ENCODE measurements around the gene KCNK10. TPM values are rescaled to one million over a fixed set of nuclear protein-coding genes. Genes with fewer than 3 reads are reported as not detected.

Gene KCNK10
- total and polyA plus RNA-seq, 2 of the 8 experiments (the other 6 are each of a cell fraction or from before 2014, with no cell fraction given): 0.45 to 0.63 TPM

DNA sequence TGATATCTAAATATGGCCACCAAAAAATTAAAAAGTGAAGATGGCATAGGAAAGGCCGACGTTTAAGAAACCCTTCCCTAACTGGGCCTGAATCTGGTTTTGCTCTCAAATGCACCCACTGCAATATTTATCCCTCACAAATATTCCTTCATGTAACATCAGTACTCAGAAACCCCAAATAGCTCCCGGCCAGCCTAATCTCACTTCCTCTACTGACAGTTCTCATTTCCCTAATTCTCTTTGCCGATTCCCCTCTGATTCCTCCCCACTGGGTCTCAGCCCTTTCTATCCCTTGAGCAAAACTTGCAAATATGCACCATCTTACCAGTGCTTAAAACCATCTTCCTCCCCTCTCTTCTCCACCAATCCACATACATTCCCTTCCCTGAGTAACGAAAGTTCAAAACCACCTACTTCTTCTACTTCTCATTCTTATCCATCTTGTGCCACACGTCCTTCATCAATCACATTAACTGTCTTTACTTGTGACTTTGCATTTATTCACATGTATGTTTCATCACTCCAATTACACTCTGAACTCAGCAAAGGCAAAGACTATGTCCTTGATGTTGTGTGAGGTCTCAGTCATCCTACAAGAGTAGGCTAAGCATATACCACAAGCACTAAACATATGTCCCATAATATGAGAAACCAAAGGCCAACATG lies 23.1 kb downstream of the KCNK10 start:
- Histone ChIP-seq H2BK120ac (replicated peaks; ENCODE audit: low read depth, low read length) (no peak overlapping the region), H2AFZ (ENCODE audit: low read length) (no peak overlapping the region), H3K27ac (ENCODE audit: low read depth, low read length) (no peak overlapping the region), H3K18ac (ENCODE audit: extremely low read depth, low read length) (no peak overlapping the region), H3K27me3 (replicated peaks in 1 of 4; ENCODE audit: control insufficient read depth in 3 of 4, extremely low read depth in 1 of 4, insufficient read depth in 3 of 4, low read length in 3 of 4) (no peaks in the 10 kb centered on the region), H2BK5ac (ENCODE audit: low read depth, low read length) (no peak overlapping the region), H3K4me3 (ENCODE audit: extremely low read depth in 1 of 4, insufficient read depth in 2 of 4, low read depth in 3 of 4, low read length in 4 of 4) (no peak overlapping the region), H4K8ac (ENCODE audit: extremely low read depth, insufficient read depth, low read length) (no peak overlapping the region), H3K4ac (replicated peaks; ENCODE audit: insufficient read length, low read depth, low read length) (no peak overlapping the region), H3K9me3 (ENCODE audit: insufficient read depth in 2 of 2, low read depth in 1 of 2, low read length in 1 of 2) (no peaks in the 10 kb centered on the region), H3K23ac (ENCODE audit: insufficient read length) (no peak overlapping the region), H4K91ac (replicated peaks; ENCODE audit: insufficient read length, low read length) (no peak overlapping the region), H3K56ac (replicated peaks; ENCODE audit: insufficient read length, low read depth, low read length) (no peak overlapping the region), H4K5ac (ENCODE audit: insufficient read length, low read depth, low read length) (no peak overlapping the region), H4K20me1 (replicated peaks in 1 of 2; ENCODE audit: control insufficient read depth in 1 of 2, insufficient read depth in 2 of 2, low read length in 2 of 2) (no peaks in the 10 kb centered on the region), H3K9ac (replicated peaks in 1 of 4; ENCODE audit: extremely low read depth in 1 of 4, low read depth in 3 of 4, low read length in 3 of 4) (no peak overlapping the region), H3K4me2 (ENCODE audit: insufficient read depth in 1 of 2, low read depth in 2 of 2, low read length in 2 of 2) (no peak overlapping the region), H3K23me2 (ENCODE audit: low read depth, low read length) (no peaks in the 10 kb centered on the region; the same call in 1 of the 2 replicates), H3K79me2 (ENCODE audit: control insufficient read depth in 1 of 2, insufficient read depth in 2 of 2, low read length in 2 of 2) (no peaks in the 10 kb centered on the region), H2BK20ac (ENCODE audit: low read length) (no peak overlapping the region), H3K4me1 (replicated peaks in 1 of 4; ENCODE audit: control insufficient read depth in 3 of 4, insufficient read depth in 4 of 4, low read length in 3 of 4) (no peaks in the 10 kb centered on the region), H3K14ac (ENCODE audit: insufficient read length) (no peak overlapping the region), H2AK5ac (ENCODE audit: low read depth, low read length) (no peak overlapping the region), H2BK12ac (ENCODE audit: low read depth, low read length) (no peak overlapping the region), H2BK15ac (ENCODE audit: low read length) (no peak overlapping the region), H3K79me1 (ENCODE audit: low read depth, low read length) (no peaks in the 10 kb centered on the region), H3K36me3 (ENCODE audit: control insufficient read depth in 2 of 4, insufficient read depth in 4 of 4, low read length in 3 of 4) (no peaks in the 10 kb centered on the region)
- DNase-seq (ENCODE audit: low read depth in 1 of 2, low spot score in 2 of 2) (no peak), FAIRE-seq (no peak)
- POLR2A ChIA-PET (ENCODE audit: partially characterized antibody): no interaction called here
- 87 to 100% methylated on average over 2 to 6 of the region's 6 CpGs for WGBS, 2 experiments (ENCODE audit: extremely low coverage in 1 of 2, insufficient coverage in 1 of 2, insufficient read length in 1 of 2, insufficient replicate concordance in 2 of 2, low coverage in 1 of 2, low lambda C conversion rate in 2 of 2, missing lambda C conversion rate in 1 of 2)
- TF ChIP-seq NANOG (IDR thresholded peaks at IDR 0.05; ENCODE audit: insufficient read depth, low read depth, low read length, poor library complexity, severe bottlenecking) (no peak), CBX8 (IDR thresholded peaks at IDR 0.05; ENCODE audit: borderline replicate concordance, low read depth, low read length) (no peak), POU5F1 (IDR thresholded peaks at IDR 0.05; ENCODE audit: low read depth, low read length) (no peak)
- CTCF ChIA-PET (ENCODE audit: partially characterized antibody): interaction anchor here (1.1 to 2.1 kb wide), 3 partner anchors 9 to 43 kb away, joined by 3 to 8 read pairs (median 4); no protein-coding TSS in a partner anchor

Measured in H1 (cell line).